OCI-LY3 (cell line): Measurements from ENCODE around the gene FCRL6.

Experiments
- EZH2phosphoT487 ChIP-seq: fragments of 200-600 bp; shearing (Covaris generic); IDR thresholded peaks from 2 replicates; pipeline ENCODE4 v1.6.1; 2018; ENCODE audit warnings: antibody characterized with exemption, mixed run types, low read depth
- TF ChIP-seq, protein P1 (sequence below): fragments of 200-600, 300-600 bp; sonication (generic); IDR thresholded peaks from 2 replicates; pipeline ENCODE4 v1.5.1; 2014; ENCODE audit warnings: antibody characterized with exemption, low read length, low read depth

GRCh38 chr1:159862031-159862430 lies 59.9 kb downstream of the FCRL6 start:
- TF ChIP-seq, protein P1, sequence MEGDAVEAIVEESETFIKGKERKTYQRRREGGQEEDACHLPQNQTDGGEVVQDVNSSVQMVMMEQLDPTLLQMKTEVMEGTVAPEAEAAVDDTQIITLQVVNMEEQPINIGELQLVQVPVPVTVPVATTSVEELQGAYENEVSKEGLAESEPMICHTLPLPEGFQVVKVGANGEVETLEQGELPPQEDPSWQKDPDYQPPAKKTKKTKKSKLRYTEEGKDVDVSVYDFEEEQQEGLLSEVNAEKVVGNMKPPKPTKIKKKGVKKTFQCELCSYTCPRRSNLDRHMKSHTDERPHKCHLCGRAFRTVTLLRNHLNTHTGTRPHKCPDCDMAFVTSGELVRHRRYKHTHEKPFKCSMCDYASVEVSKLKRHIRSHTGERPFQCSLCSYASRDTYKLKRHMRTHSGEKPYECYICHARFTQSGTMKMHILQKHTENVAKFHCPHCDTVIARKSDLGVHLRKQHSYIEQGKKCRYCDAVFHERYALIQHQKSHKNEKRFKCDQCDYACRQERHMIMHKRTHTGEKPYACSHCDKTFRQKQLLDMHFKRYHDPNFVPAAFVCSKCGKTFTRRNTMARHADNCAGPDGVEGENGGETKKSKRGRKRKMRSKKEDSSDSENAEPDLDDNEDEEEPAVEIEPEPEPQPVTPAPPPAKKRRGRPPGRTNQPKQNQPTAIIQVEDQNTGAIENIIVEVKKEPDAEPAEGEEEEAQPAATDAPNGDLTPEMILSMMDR: no peak
- no peak for TF ChIP-seq EZH2phosphoT487
